Right lobe of liver (tissue), 6 donors: ENCODE data around the gene ADGRF3. TPM values are rescaled to one million over a fixed set of nuclear protein-coding genes. Genes with fewer than 3 reads are reported as not detected.

Experiments used
- ATAC-seq, 4 donors: fragments of 200-7000 bp; cut with Tn5 transposase; one replicate each; pipeline ENCODE4 v1.9.1; 2020; ENCODE audit warnings: mild to moderate bottlenecking in 4 of 4, moderate library complexity in 4 of 4
- DNase-seq, 3 donors: peaks; one replicate each; pipeline ENCODE4 v3.0.0-alpha.2; 2020
- H3K27ac ChIP-seq, 3 donors: fragments of 200-600 bp; one replicate each; pipeline ENCODE4 v1.8.0; 2022
- H3K27me3 ChIP-seq, 2 donors: fragments of 200-600 bp; one replicate each; pipeline ENCODE4 v1.8.0; 2022
- H3K36me3 ChIP-seq, 4 donors: fragments of 200-600 bp; sonication (generic) in 1 of 4; one replicate each; pipeline versions ENCODE4 v1.5.1 to v1.8.0; 2017 to 2022; ENCODE audit warnings: control low read depth in 1 of 4
- H3K4me1 ChIP-seq, 4 donors: fragments of 200-600 bp; sonication (generic) in 1 of 4; one replicate each; pipeline versions ENCODE4 v1.5.1 to v1.8.0; 2017 to 2022; ENCODE audit warnings: control low read depth in 1 of 4
- H3K4me3 ChIP-seq, 3 donors: fragments of 200-600 bp; one replicate each; pipeline ENCODE4 v1.8.0; 2022
- H3K9me3 ChIP-seq, 4 donors: fragments of 200-600 bp; sonication (generic) in 1 of 4; one replicate each; pipeline versions ENCODE4 v1.5.1 to v1.8.0; 2017 to 2022; ENCODE audit warnings: control low read depth in 1 of 4
- CTCF ChIP-seq, 4 donors: fragments of 200-600 bp in 3 of 4; fragments of 450-650 bp in 1 of 4; IDR thresholded peaks; one replicate each; pipeline versions ENCODE4 v1.5.1 to v1.8.0; 2016 to 2022; ENCODE audit warnings: antibody characterized with exemption in 4 of 4, mild to moderate bottlenecking in 2 of 4
- POLR2A ChIP-seq: fragments of 450-650 bp; IDR thresholded peaks from one replicate; pipeline ENCODE4 v1.6.1; 2017; ENCODE audit warnings: antibody characterized with exemption, mild to moderate bottlenecking
- WGBS: methylation state at CpG from one replicate; pipeline ENCODE4 v1.1.6; 2018; ENCODE audit warnings: low coverage, low lambda C conversion rate; ENCODE audit not compliant: insufficient coverage; ENCODE audit errors: missing lambda C conversion rate; 5-methylcytosine and 5-hydroxymethylcytosine counted together
- intact Hi-C, 2 donors: fragments of 100-400 bp; cut with DNase I; formaldehyde crosslinking; loops; one replicate each; pipeline versions ENCODE4 v1.11.2 to v1.14.1; 2022
- long read RNA-seq: library from polyadenylated mRNA; unstranded; transcript quantifications from one replicate; pipeline ENCODE4 v2.0.0, GENCODE V29; 2019
- total RNA-seq, 6 experiments: library from RNA; depleted of rRNA in 2 of 6; stranded (reverse); fragments of >200 nt in 2 of 6; fragmentation: NEBNext Ultra II Directional in 3 of 6; extraction: Animal tissue kit (Norgen Biotek cat#: 25700) in 3 of 6; gene quantifications; one replicate each; pipeline versions ENCODE4 v1.1.0 to v1.2.4, GENCODE V29; 2016 to 2023
- donor health status: DM: no; HTN: yes; CAD: no.
- donor health status: DM: no; HTN: no; CAD: no.
- donor health status: DM: no; HTN: no; CAD: no.
- donor health status: DM: no; HTN: yes; CAD: no.
- donor health status: DM: no; HTN: yes; CAD: no.

ADGRF3 gene, protein sequence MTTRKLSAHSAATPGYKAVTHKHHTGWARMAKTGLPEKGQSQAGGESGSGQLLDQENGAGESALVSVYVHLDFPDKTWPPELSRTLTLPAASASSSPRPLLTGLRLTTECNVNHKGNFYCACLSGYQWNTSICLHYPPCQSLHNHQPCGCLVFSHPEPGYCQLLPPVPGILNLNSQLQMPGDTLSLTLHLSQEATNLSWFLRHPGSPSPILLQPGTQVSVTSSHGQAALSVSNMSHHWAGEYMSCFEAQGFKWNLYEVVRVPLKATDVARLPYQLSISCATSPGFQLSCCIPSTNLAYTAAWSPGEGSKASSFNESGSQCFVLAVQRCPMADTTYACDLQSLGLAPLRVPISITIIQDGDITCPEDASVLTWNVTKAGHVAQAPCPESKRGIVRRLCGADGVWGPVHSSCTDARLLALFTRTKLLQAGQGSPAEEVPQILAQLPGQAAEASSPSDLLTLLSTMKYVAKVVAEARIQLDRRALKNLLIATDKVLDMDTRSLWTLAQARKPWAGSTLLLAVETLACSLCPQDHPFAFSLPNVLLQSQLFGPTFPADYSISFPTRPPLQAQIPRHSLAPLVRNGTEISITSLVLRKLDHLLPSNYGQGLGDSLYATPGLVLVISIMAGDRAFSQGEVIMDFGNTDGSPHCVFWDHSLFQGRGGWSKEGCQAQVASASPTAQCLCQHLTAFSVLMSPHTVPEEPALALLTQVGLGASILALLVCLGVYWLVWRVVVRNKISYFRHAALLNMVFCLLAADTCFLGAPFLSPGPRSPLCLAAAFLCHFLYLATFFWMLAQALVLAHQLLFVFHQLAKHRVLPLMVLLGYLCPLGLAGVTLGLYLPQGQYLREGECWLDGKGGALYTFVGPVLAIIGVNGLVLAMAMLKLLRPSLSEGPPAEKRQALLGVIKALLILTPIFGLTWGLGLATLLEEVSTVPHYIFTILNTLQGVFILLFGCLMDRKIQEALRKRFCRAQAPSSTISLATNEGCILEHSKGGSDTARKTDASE
- total RNA-seq = under 1 TPM in 3 of 6 experiments, not detected in 3; 0.07 to 0.51 (median 0.15) TPM
- long read RNA-seq = 0 reads

DNA sequence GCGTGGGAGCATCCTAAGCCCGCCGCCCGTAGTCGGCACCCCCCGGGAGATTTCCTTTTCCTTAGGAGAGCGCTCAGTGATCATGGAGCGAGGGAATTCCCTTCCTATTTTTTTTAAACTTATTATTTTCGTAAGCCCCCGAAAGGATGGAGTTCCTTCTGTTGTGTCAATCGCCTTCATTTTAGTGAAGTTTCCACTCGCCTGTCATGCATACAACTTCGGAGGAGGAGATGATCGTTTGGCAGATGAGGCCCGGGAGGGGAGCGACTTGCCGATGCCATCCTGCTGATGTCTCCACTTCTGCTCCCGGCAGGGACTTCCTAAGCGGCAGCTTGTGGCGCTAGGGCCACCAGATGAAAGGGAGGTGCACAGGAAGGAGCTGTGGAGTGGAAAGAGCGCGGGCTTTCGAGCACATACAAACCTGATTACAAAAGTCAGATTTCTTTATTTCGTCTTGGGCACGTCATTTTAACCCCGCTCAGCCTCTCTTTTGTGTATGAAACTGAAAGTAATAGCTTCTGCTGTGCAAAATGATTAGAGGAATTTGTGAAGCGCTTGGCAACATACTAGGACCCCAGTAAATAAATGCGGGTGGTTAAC, at the start of gene ADGRF3:
TSS of gene ADGRF3 (minus strand) at position 336 of the 600 bp plus-strand sequence. CDS start 555 bp downstream, outside the sequence.
- ATAC-seq (peak; percentile 41 to 65 (median 54)), DNase-seq (peak; percentile 73 to 81 (median 78))
- WGBS = 1% methylated on average over 25 of the region's 28 CpGs
- Histone ChIP-seq H3K27ac (peak within 1 kb of the TSS; percentile 93 to 97 (median 95)), H3K9me3 (no peaks in the 10 kb centered on the region), H3K4me3 (peak within 1 kb of the TSS; percentile 89 to 93 (median 91)), H3K4me1 (peaks cover 0 to 26% (median 4%) of the 10 kb centered on the region in 4 donors), H3K36me3 (no peaks in the 10 kb centered on the region), H3K27me3 (no peaks in the 10 kb centered on the region)
- TF ChIP-seq CTCF (IDR thresholded peaks at IDR 0.05) (no peak), POLR2A (no peak)
- intact Hi-C loops = no loop called here

DNA sequence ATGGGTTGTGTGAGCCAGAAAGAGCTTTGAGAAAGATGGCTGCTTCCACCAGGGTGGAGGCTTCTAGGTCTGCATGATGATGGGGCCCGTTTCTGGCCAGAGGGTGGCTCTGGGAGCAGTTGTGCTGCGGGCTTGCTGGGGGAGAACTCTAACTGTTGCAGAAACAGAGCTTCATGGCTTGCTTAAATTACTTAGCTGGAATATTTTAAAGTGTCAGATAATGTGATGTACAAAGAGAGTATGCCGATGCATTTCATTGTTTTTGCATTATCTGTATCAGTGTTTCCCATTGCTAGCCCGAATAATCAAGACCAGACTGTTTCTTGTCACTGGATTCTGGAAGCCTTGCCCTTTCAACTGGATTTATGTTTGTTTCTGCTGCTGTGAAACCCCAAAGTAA, 48.8 kb upstream of the ADGRF3 start:
- ATAC-seq (no peak), DNase-seq (no peak)
- H3K27me3 ChIP-seq = no peaks in the 10 kb centered on the region
- no peaks in the 10 kb centered on the region for H3K9me3 ChIP-seq
- H3K4me3 ChIP-seq = no peak overlapping the region
- H3K36me3 ChIP-seq = no peaks in the 10 kb centered on the region
- TF ChIP-seq POLR2A (no peak), CTCF (IDR thresholded peaks at IDR 0.05) (no peak)
- H3K4me1 ChIP-seq = no peaks in the 10 kb centered on the region
- 83% methylated on average over 4 of the region's 4 CpGs for WGBS
- intact Hi-C loops = no loop called here
- H3K27ac ChIP-seq = no peak overlapping the region

DNA sequence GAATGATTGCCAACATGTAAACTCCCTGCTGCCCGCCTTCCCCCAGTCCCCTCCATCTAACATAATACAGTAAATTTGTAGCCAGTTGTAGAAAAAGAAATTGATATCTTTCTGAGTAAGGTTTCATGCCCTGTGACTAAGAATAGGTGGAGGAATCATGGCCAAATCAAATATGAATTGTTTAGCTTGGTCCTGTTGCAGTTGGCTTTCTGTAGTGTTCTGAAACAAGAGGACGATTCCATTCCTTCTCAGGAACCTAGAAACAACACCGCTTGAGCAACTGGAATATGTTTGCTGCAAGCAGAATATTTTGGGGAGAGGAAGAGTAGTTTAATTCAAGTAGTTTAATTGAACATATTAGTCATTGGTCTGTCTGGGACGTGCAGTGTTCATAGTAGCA, 48.1 kb upstream of the ADGRF3 start:
- peaks cover 0 to 3% (median 1%) of the 10 kb centered on the region in 4 donors for H3K36me3 ChIP-seq
- H3K27me3 ChIP-seq = no peaks in the 10 kb centered on the region
- no peaks in the 10 kb centered on the region for H3K4me1 ChIP-seq
- intact Hi-C loops = no loop called here
- ATAC-seq (peak in 2 of 4 donors; percentile 51), DNase-seq (no peak)
- H3K27ac ChIP-seq = no peak overlapping the region
- WGBS = 75% methylated on average over 3 of the region's 4 CpGs
- no peaks in the 10 kb centered on the region for H3K9me3 ChIP-seq
- no peak overlapping the region for H3K4me3 ChIP-seq
- no peak for TF ChIP-seq CTCF (IDR thresholded peaks at IDR 0.05)
- TF ChIP-seq POLR2A = no peak

GRCh38 chr2:26387189-26387588, 40.6 kb upstream of the ADGRF3 start:
- intact Hi-C loops = no loop called here
- no peaks in the 10 kb centered on the region for H3K4me1 ChIP-seq
- DNase-seq (no peak), ATAC-seq (no peak)
- no peak for TF ChIP-seq CTCF (IDR thresholded peaks at IDR 0.05)
- no peak for TF ChIP-seq POLR2A
- no peaks in the 10 kb centered on the region for H3K9me3 ChIP-seq
- no peaks in the 10 kb centered on the region for H3K27me3 ChIP-seq
- H3K27ac ChIP-seq = no peak overlapping the region
- H3K36me3 ChIP-seq = peaks cover 0 to 37% (median 13%) of the 10 kb centered on the region in 4 donors
- 94% methylated on average over 4 of the region's 4 CpGs for WGBS
- H3K4me3 ChIP-seq = no peak overlapping the region
